Calu3 (cell line): ENCODE measurements around the gene RNF112. TPM values are rescaled to one million over a fixed set of nuclear protein-coding genes. Genes with fewer than 3 reads are reported as not detected.

Source experiments
- BruUV-seq: library from RNA; stranded (reverse); fragments of 400-500 nt; replicated peaks from 2 replicates; lab custom pipeline; 2021; lab: Mats Ljungman, UMichigan
- CTCF ChIA-PET: fragments of 300-600 bp; sonication (Branson Sonifier 250); formaldehyde crosslinking; loops from one replicate; lab custom pipeline; 2022; ENCODE audit warnings: antibody characterized with exemption; lab: Charles Lee
- DNase-seq: peaks from one replicate; pipeline ENCODE4 v3.0.0; 2022
- H3K27ac Mint-ChIP-seq: one replicate; pipeline ENCODE4 v1.8.0; 2022; ENCODE audit warnings: mixed read lengths; ENCODE audit not compliant: unreplicated experiment
- H3K27me3 Mint-ChIP-seq: one replicate; pipeline ENCODE4 v1.8.0; 2022; ENCODE audit warnings: mixed read lengths; ENCODE audit not compliant: unreplicated experiment
- H3K36me3 Mint-ChIP-seq: one replicate; pipeline ENCODE4 v1.8.0; 2022; ENCODE audit warnings: mild to moderate bottlenecking, moderate library complexity, mixed read lengths; ENCODE audit not compliant: insufficient read depth, unreplicated experiment
- H3K4me1 Mint-ChIP-seq: one replicate; pipeline ENCODE4 v1.8.0; 2022; ENCODE audit warnings: mild to moderate bottlenecking, low read depth, mixed read lengths; ENCODE audit not compliant: unreplicated experiment
- H3K4me3 Mint-ChIP-seq: one replicate; pipeline ENCODE4 v1.8.0; 2022; ENCODE audit warnings: mild to moderate bottlenecking, low read depth, moderate library complexity, mixed read lengths; ENCODE audit not compliant: unreplicated experiment
- H3K9me3 Mint-ChIP-seq: one replicate; pipeline ENCODE4 v1.8.0; 2022; ENCODE audit warnings: low read depth, mixed read lengths; ENCODE audit not compliant: unreplicated experiment
- CTCF ChIP-seq: fragments of 200-600 bp; IDR thresholded peaks from one replicate; pipeline ENCODE4 v1.8.0; 2022; ENCODE audit warnings: antibody characterized with exemption; ENCODE audit not compliant: unreplicated experiment
- intact Hi-C: fragments of 100-400 bp; cut with micrococcal nuclease; formaldehyde crosslinking; loops from one replicate; pipeline ENCODE4 v1.10.0; 2022; ENCODE audit not compliant: unreplicated experiment
- total RNA-seq: library from RNA; stranded (reverse); gene quantifications from 2 replicates; pipeline ENCODE4 v1.2.3, GENCODE V29; 2022

RNF112 gene
- total RNA-seq, 1 experiment from 2014 or later: 1.3 TPM

DNA sequence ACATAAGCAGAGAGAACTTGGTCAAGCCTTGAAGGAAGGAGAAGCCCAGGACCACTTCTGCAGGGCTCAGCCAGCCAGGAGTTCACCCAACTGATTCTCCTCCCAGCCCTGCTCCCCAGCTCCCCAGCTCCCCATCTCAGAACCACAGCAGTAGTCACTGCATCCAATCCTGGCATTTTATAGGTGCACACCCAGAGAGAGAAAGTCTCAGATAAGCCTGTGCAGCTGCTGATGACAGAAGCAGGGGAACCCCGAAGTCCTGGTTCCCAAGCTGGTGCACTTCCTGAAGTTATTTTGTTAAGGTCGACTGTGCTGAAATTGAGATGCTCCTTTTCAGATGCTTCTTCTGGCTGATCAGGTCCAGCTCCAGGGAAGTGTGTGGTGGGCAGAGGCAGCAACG is 6.6 kb downstream of the RNF112 start:
- no peak for TF ChIP-seq CTCF
- no peak for DNase-seq
- no peak overlapping the region for H3K4me3 Mint-ChIP-seq
- BruUV-seq: no TSS peak
- intact Hi-C loops: no loop called here
- no peaks in the 10 kb centered on the region for H3K9me3 Mint-ChIP-seq
- H3K27me3 Mint-ChIP-seq: no peaks in the 10 kb centered on the region
- H3K27ac Mint-ChIP-seq: no peak overlapping the region
- CTCF ChIA-PET: no interaction called here
- H3K36me3 Mint-ChIP-seq: no peaks in the 10 kb centered on the region
- H3K4me1 Mint-ChIP-seq: no peaks in the 10 kb centered on the region

- no peaks in the 10 kb centered on the region for H3K9me3 Mint-ChIP-seq
- intact Hi-C loops: no loop called here
- no peak overlapping the region for H3K27ac Mint-ChIP-seq
- BruUV-seq: no TSS peak
- no peaks in the 10 kb centered on the region for H3K27me3 Mint-ChIP-seq
- no peak overlapping the region for H3K4me3 Mint-ChIP-seq
- no peaks in the 10 kb centered on the region for H3K4me1 Mint-ChIP-seq
- CTCF ChIA-PET: no interaction called here
- no peaks in the 10 kb centered on the region for H3K36me3 Mint-ChIP-seq
- no peak for TF ChIP-seq CTCF
- peak; percentile 7 for DNase-seq
Observed at GRCh38 chr17:19418251-19418992, 7.4 kb downstream of the RNF112 start.

DNA sequence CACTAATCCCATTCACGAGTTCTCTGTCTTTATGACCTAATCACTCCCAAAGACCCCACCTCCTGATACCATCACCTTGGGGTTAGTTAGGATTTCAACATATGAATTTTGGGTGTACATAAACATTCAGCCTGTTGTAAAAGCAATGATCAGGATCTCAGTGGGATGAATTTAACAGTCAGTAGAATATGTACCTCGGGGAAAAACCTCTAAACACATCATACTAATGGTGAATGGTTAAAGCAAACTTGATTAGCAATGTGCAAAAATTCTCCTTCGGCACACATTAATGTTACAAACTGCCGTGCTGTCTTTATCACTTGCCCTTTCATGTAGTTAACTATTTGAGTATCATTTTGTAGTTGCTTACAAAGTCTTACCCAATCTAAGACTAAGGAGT is 10.2 kb downstream of the RNF112 start:
- Mint-ChIP-seq H3K4me3 (no peak overlapping the region), H3K27me3 (no peaks in the 10 kb centered on the region), H3K27ac (no peak overlapping the region), H3K36me3 (no peaks in the 10 kb centered on the region), H3K4me1 (peaks cover 6% of the 10 kb centered on the region), H3K9me3 (no peaks in the 10 kb centered on the region)
- no TSS peak for BruUV-seq
- CTCF ChIA-PET: no interaction called here
- no peak for DNase-seq
- intact Hi-C loops: no loop called here
- no peak for TF ChIP-seq CTCF

DNA sequence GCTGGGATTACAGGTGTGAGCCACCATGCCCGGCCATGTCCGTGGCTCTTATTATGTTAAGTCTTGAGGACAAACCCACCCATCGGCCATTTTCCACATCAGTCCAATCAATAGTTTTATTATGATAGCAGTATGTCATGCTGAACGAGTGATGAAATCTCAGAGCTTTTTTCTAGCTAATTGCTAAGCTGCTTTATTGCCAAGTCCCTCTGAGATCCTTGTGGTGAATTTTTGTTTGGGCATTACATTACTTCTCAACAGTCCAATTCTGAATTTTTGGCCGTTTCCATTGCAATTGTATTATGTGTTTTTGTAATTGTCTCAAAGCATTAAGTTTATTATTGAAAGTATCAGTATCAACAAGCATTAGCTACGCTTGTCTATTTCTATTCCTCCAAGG is 10.9 kb downstream of the RNF112 start:
- Mint-ChIP-seq H3K9me3 (no peaks in the 10 kb centered on the region), H3K36me3 (no peaks in the 10 kb centered on the region), H3K4me3 (no peak overlapping the region), H3K27me3 (no peaks in the 10 kb centered on the region), H3K4me1 (peaks cover 6% of the 10 kb centered on the region), H3K27ac (no peak overlapping the region)
- DNase-seq: no peak
- CTCF ChIA-PET: no interaction called here
- TF ChIP-seq CTCF: no peak
- no TSS peak for BruUV-seq
- intact Hi-C loops: no loop called here
